ENCODE measurements around the gene GRPEL1. TPM values are rescaled to one million over a fixed set of nuclear protein-coding genes. Genes with fewer than 3 reads are reported as not detected.

The GRPEL1 gene
- polyA plus RNA-seq, 1 of the 3 experiments (the other 2 are of a cell fraction), result 29.8 TPM

- no peak overlapping the region for H3K4me3 ChIP-seq (ENCODE audit: low read depth in 2 of 2, low read length in 1 of 2)
- ChIA-PET CTCF (interaction anchor here (1.6 to 1.8 kb wide), 2 partner anchors 20 to 89 kb away, joined by 5 to 7 read pairs; partner anchors contain the start of gene TADA2B), POLR2A (interaction anchor here (1.0 kb wide), 1 partner anchor 344 kb away, joined by 3 read pairs; no protein-coding TSS in a partner anchor)
- H4K20me1 ChIP-seq (ENCODE audit: insufficient read depth), result peaks cover 25% of the 10 kb centered on the region
- H3F3A ChIP-seq (replicated peaks; ENCODE audit: insufficient read depth), result peaks cover 19% of the 10 kb centered on the region
- peaks cover 48 to 59% of the 10 kb centered on the region in 2 experiments for H3K36me3 ChIP-seq (replicated peaks in 1 of 2; ENCODE audit: control insufficient read depth in 1 of 2, insufficient read depth in 2 of 2, low read length in 1 of 2)
- DNase-seq, result no peak
- H3K4me1 ChIP-seq (ENCODE audit: control insufficient read depth in 1 of 2, insufficient read depth in 2 of 2, low read depth in 1 of 2, low read length in 1 of 2), result peaks cover 0 to 9% of the 10 kb centered on the region in 2 experiments; a peak in 2 of 4 replicates
- H2AFZ ChIP-seq (ENCODE audit: low read depth), result no peak overlapping the region
- TF ChIP-seq SMC3 (IDR thresholded peaks at IDR 0.05; ENCODE audit: low read depth, low read length) (no peak), TCF12 (IDR thresholded peaks at IDR 0.05) (no peak), YY1 (IDR thresholded peaks at IDR 0.05; ENCODE audit: low read depth) (no peak), ELF1 (IDR thresholded peaks at IDR 0.05) (no peak), GABPA (IDR thresholded peaks at IDR 0.05; ENCODE audit: low read depth) (no peak), PBX3 (IDR thresholded peaks at IDR 0.05) (no peak), RXRA (IDR thresholded peaks at IDR 0.05; ENCODE audit: borderline replicate concordance, low read depth) (no peak), RFX5 (IDR thresholded peaks at IDR 0.05; ENCODE audit: low read length) (no peak)
- no peaks in the 10 kb centered on the region for H3K9me2 ChIP-seq
- H3K27me3 ChIP-seq (ENCODE audit: insufficient read depth), result no peaks in the 10 kb centered on the region
- 93% methylated on average over 3 of the region's 4 CpGs for WGBS (ENCODE audit: low lambda C conversion rate)
- H3K9ac ChIP-seq, result no peak overlapping the region
- H3K9me3 ChIP-seq, result no peaks in the 10 kb centered on the region
- no peak overlapping the region for H3K4me2 ChIP-seq
- H3K27ac ChIP-seq (ENCODE audit: low read depth in 2 of 2, low read length in 1 of 2), result no peak overlapping the region
- H3K79me2 ChIP-seq (ENCODE audit: insufficient read depth), result peaks cover 61% of the 10 kb centered on the region
Observed at GRCh38 chr4:7063362-7063761, 4.5 kb downstream of the GRPEL1 start.

- H3K9ac ChIP-seq, result no peak overlapping the region
- ChIA-PET POLR2A (interaction anchor here (1.0 kb wide), 1 partner anchor 344 kb away, joined by 3 read pairs; no protein-coding TSS in a partner anchor), CTCF (interaction anchor here (1.3 to 3.2 kb wide), 4 partner anchors 8 to 88 kb away, joined by 4 to 19 read pairs (median 6); partner anchors contain the start of gene TADA2B)
- H2AFZ ChIP-seq (ENCODE audit: low read depth), result no peak overlapping the region
- H3K79me2 ChIP-seq (ENCODE audit: insufficient read depth), result peaks cover 62% of the 10 kb centered on the region
- H3K27me3 ChIP-seq (ENCODE audit: insufficient read depth), result no peaks in the 10 kb centered on the region
- no peak overlapping the region for H3K4me2 ChIP-seq
- H3F3A ChIP-seq (replicated peaks; ENCODE audit: insufficient read depth), result peaks cover 20% of the 10 kb centered on the region
- no peaks in the 10 kb centered on the region for H3K9me2 ChIP-seq
- peaks cover 0 to 9% of the 10 kb centered on the region in 2 experiments; a peak in 2 of 4 replicates for H3K4me1 ChIP-seq (ENCODE audit: control insufficient read depth in 1 of 2, insufficient read depth in 2 of 2, low read depth in 1 of 2, low read length in 1 of 2)
- TF ChIP-seq CTCF (IDR thresholded peaks at IDR 0.05), result no peak
- TF ChIP-seq MXI1 (IDR thresholded peaks at IDR 0.05; ENCODE audit: low read depth, low read length), result no peak
- TF ChIP-seq GATA2 (CRISPR knock-in tag; IDR thresholded peaks at IDR 0.05), result no peak
- no peak overlapping the region for H3K27ac ChIP-seq (ENCODE audit: low read depth in 2 of 2, low read length in 1 of 2)
- no peaks in the 10 kb centered on the region for H3K9me3 ChIP-seq
- WGBS (ENCODE audit: low lambda C conversion rate), result 95% methylated on average over 4 of the region's 4 CpGs
- H3K4me3 ChIP-seq (ENCODE audit: low read depth in 2 of 2, low read length in 1 of 2), result no peak overlapping the region
- DNase-seq, result no peak
- H3K36me3 ChIP-seq (replicated peaks in 1 of 2; ENCODE audit: control insufficient read depth in 1 of 2, insufficient read depth in 2 of 2, low read length in 1 of 2), result peaks cover 48 to 63% of the 10 kb centered on the region in 2 experiments
- H4K20me1 ChIP-seq (ENCODE audit: insufficient read depth), result peaks cover 25% of the 10 kb centered on the region
Observed at GRCh38 chr4:7062816-7063215, 5.0 kb downstream of the GRPEL1 start.

Measured in SK-N-SH (cell line).